OCI-LY7 (cell line): ENCODE data around the gene FN3KRP. TPM values are rescaled to one million over a fixed set of nuclear protein-coding genes. Genes with fewer than 3 reads are reported as not detected.

Experiments
- BruUV-seq: library from RNA; stranded (reverse); fragments of 400-500 nt; replicated peaks from 2 replicates; lab custom pipeline; 2021; lab: Mats Ljungman, UMichigan
- CTCF ChIA-PET: fragments of 300-600 bp; sonication (Branson Sonifier 250); formaldehyde crosslinking; loops from one replicate; lab custom pipeline; 2022; ENCODE audit warnings: antibody characterized with exemption; ENCODE audit not compliant: unreplicated experiment; lab: Charles Lee
- POLR2A ChIA-PET: fragments of 300-600 bp; sonication (Branson Sonifier 250); formaldehyde crosslinking; loops from one replicate; lab custom pipeline; 2022; ENCODE audit warnings: antibody characterized with exemption; lab: Charles Lee
- DNase-seq: peaks from one replicate; pipeline ENCODE4 v3.0.0-alpha.2; 2015; ENCODE audit warnings: low spot score
- H2AFZ ChIP-seq: fragments of 200-600 bp; sonication (generic), shearing (Covaris generic); 2 replicates; pipeline ENCODE4 v1.6.1; 2014; ENCODE audit warnings: mild to moderate bottlenecking, antibody characterized with exemption, low read length, moderate library complexity
- H3K27ac ChIP-seq: fragments of 200-600 bp; sonication (generic); 2 replicates; pipeline ENCODE4 v1.5.1; 2014; ENCODE audit warnings: mixed run types, low read depth, mild to moderate bottlenecking, moderate library complexity, low read length, inconsistent platforms; ENCODE audit not compliant: poor library complexity, severe bottlenecking
- H3K36me3 ChIP-seq: fragments of 200-600 bp; sonication (generic); 2 replicates; pipeline ENCODE4 v1.6.1; 2014; ENCODE audit warnings: mild to moderate bottlenecking, antibody characterized with exemption, low read length, moderate library complexity, mixed read lengths; ENCODE audit not compliant: insufficient read depth
- H3K4me1 ChIP-seq: fragments of 200-600 bp; sonication (generic); 2 replicates; pipeline ENCODE4 v1.5.1; 2014; ENCODE audit warnings: mild to moderate bottlenecking, low read length; ENCODE audit not compliant: insufficient read depth, poor library complexity, severe bottlenecking
- H3K4me2 ChIP-seq: fragments of 200-600 bp; sonication (generic); 2 replicates; pipeline ENCODE4 v1.6.1; 2014; ENCODE audit warnings: mild to moderate bottlenecking, low read length
- H3K4me3 ChIP-seq: fragments of 200-600 bp; sonication (generic); 2 replicates; pipeline ENCODE4 v1.5.1; 2014; ENCODE audit warnings: mild to moderate bottlenecking, low read depth, low read length; ENCODE audit not compliant: poor library complexity, severe bottlenecking
- H3K79me2 ChIP-seq: fragments of 200-600 bp; sonication (generic); 2 replicates; pipeline ENCODE4 v1.6.1; 2016; ENCODE audit warnings: low read depth, mild to moderate bottlenecking, low read length, moderate library complexity, mixed read lengths; ENCODE audit not compliant: insufficient read depth
- H3K9me2 ChIP-seq: fragments of 200-600 bp; sonication (generic); 2 replicates; pipeline ENCODE4 v1.6.1; 2016; ENCODE audit warnings: mild to moderate bottlenecking, low read length, mixed read lengths; ENCODE audit not compliant: insufficient read depth
- H3K9me3 ChIP-seq: fragments of 200-600 bp; sonication (generic); 2 replicates; pipeline ENCODE4 v1.6.1; 2014; ENCODE audit warnings: mild to moderate bottlenecking, mixed run types, low read length, mixed read lengths
- H4K20me1 ChIP-seq: fragments of 200-600 bp; sonication (generic); 2 replicates; pipeline ENCODE4 v1.6.1; 2014; ENCODE audit warnings: mild to moderate bottlenecking, antibody characterized with exemption, low read length, moderate library complexity, mixed read lengths; ENCODE audit not compliant: insufficient read depth
- EZH2phosphoT487 ChIP-seq: fragments of 200-600 bp; sonication (generic); IDR thresholded peaks from 2 replicates; pipeline ENCODE4 v1.6.1; 2018; ENCODE audit warnings: low read depth, borderline replicate concordance, mild to moderate bottlenecking, mixed run types, antibody characterized with exemption, low read length, moderate library complexity, mixed read lengths
- intact Hi-C: fragments of 100-400 bp; cut with micrococcal nuclease; formaldehyde crosslinking; loops from one replicate; pipeline ENCODE4 v1.10.0; 2022; ENCODE audit not compliant: unreplicated experiment
- total RNA-seq, 2 experiments: library from RNA; depleted of rRNA in 1 of 2; stranded (reverse); fragments of >200 nt in 1 of 2; shearing (Covaris generic) in 1 of 2; gene quantifications; 2 replicates each; pipeline ENCODE4 v1.2.3, GENCODE V29; 2014 to 2022
- TF ChIP-seq, protein P1 (sequence below): fragments of 200-600 bp; sonication (generic); conservative IDR thresholded peaks from 2 replicates; pipeline ENCODE4 v1.5.1; 2014; ENCODE audit warnings: mild to moderate bottlenecking, antibody characterized with exemption, low read length, moderate library complexity, mixed read lengths

The FN3KRP gene
- total RNA-seq, 2 experiments from 2014 or later, result 52.1 to 91.8 TPM

DNA sequence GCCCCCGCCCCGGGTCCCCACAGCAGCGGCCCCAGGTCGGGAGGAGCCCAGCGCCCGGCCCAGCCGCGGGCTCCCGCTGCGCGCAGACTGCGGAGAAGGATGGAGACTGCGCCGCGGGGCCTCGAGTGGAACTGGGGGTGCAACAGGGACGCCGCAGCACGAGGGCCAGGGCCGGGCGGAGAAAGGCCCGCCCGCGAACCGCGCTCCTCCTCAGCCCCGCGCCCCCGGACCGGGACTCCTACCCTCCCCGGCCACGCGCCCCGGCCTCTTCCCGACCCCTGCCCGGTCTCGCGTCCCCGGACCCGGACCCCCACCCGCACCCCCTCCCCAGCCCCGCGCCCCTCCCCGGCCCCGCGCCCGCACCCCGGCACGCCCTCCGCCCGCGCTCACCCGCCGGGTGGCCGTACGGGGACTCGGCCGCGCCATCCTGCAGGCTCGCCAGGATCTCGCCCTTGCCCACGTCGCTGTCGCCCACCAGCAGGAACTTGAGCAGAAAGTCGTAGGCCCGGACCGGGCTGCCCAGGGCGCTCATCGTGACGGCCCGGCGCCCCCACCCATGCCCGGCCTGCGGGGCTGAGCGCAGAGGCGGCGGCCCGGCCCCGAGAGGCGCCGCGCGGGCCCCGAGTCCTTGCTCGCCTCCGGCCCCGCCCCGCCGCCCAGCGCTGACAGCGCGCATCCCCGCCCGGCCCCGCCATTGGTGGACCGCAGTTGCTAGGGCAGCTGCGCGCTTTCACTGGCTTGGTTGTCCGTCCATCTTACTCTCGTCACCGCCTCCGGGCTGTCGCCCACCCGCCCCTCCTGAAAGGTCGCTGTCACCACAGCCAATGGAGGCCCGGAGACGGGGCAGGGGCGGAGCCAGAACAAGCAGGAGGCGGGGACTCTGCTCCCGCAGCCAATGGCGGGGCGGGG lies 18.2 kb upstream of the FN3KRP start, which contains the start of gene RAB40B:
TSS of gene RAB40B (minus strand) at position 634 of the 909 bp plus-strand sequence. CDS start at position 532, 102 bp downstream.
- TF ChIP-seq, protein P1, sequence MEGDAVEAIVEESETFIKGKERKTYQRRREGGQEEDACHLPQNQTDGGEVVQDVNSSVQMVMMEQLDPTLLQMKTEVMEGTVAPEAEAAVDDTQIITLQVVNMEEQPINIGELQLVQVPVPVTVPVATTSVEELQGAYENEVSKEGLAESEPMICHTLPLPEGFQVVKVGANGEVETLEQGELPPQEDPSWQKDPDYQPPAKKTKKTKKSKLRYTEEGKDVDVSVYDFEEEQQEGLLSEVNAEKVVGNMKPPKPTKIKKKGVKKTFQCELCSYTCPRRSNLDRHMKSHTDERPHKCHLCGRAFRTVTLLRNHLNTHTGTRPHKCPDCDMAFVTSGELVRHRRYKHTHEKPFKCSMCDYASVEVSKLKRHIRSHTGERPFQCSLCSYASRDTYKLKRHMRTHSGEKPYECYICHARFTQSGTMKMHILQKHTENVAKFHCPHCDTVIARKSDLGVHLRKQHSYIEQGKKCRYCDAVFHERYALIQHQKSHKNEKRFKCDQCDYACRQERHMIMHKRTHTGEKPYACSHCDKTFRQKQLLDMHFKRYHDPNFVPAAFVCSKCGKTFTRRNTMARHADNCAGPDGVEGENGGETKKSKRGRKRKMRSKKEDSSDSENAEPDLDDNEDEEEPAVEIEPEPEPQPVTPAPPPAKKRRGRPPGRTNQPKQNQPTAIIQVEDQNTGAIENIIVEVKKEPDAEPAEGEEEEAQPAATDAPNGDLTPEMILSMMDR, result no peak
- H3K4me2 ChIP-seq, result peak within 1 kb of the TSS; percentile 77
- no TSS peak for BruUV-seq
- no peaks in the 10 kb centered on the region; the same call in 1 of the 2 replicates for H3K36me3 ChIP-seq
- peaks cover 7% of the 10 kb centered on the region for H3K4me1 ChIP-seq
- H3K27ac ChIP-seq, result no peak within 1 kb of the TSS
- CTCF ChIA-PET, result no interaction called here
- POLR2A ChIA-PET, result interaction anchor here (0.7 kb wide), 1 partner anchor 296 kb away, joined by 7 read pairs; no protein-coding TSS in a partner anchor
- H3K9me2 ChIP-seq, result no peaks in the 10 kb centered on the region
- H4K20me1 ChIP-seq, result no peaks in the 10 kb centered on the region
- H3K4me3 ChIP-seq, result peak within 1 kb of the TSS; percentile 71
- no peaks in the 10 kb centered on the region for H3K79me2 ChIP-seq
- intact Hi-C loops, result loop anchor here (1.0 kb wide), 1 partner anchor 10 kb away; no protein-coding TSS in a partner anchor
- DNase-seq, result peak; percentile 100
- peaks cover 18% of the 10 kb centered on the region for H3K9me3 ChIP-seq
- H2AFZ ChIP-seq, result no peak within 1 kb of the TSS

DNA sequence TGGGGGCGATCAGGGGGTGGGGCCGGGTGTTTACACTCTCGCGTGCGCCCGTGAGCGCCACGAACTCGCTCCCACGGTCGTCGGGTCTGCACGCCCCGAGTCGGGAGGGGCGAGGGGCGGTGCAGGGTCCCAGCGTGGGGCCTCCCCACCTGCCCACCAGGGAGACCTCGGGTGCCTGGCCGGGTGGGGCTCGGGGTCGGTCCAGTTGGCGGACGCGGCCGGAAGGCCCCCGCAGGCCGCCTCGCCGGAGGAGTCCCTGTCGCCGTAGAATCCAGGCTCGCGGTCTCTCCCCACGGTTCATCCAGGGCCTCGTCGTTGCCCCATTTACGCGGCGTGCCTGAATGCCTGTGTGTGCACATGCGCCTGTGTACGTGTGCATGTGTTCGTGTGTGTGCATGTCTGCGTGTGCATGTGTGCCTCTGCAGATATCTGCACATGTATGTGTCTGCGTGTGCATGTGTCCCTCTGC lies 17.5 kb upstream of the FN3KRP start:
- CTCF ChIA-PET, result no interaction called here
- H2AFZ ChIP-seq, result no peak overlapping the region
- intact Hi-C loops, result loop anchor here (1.0 kb wide), 1 partner anchor 9 kb away; no protein-coding TSS in a partner anchor
- H3K79me2 ChIP-seq, result no peaks in the 10 kb centered on the region
- peak overlapping the region; percentile 77 for H3K4me2 ChIP-seq
- H3K36me3 ChIP-seq, result no peaks in the 10 kb centered on the region; the same call in 1 of the 2 replicates
- TF ChIP-seq, protein P1, result no peak
- no peak for TF ChIP-seq EZH2phosphoT487
- POLR2A ChIA-PET, result interaction anchor here (0.7 kb wide), 1 partner anchor 297 kb away, joined by 7 read pairs; no protein-coding TSS in a partner anchor
- BruUV-seq, result no TSS peak
- H3K4me3 ChIP-seq, result peak overlapping the region; percentile 68
- peaks cover 7% of the 10 kb centered on the region for H3K4me1 ChIP-seq
- peaks cover 17% of the 10 kb centered on the region for H3K9me3 ChIP-seq
- H4K20me1 ChIP-seq, result no peaks in the 10 kb centered on the region
- H3K27ac ChIP-seq, result no peak overlapping the region
- DNase-seq, result no peak
- no peaks in the 10 kb centered on the region for H3K9me2 ChIP-seq
